Activated CD8-positive, alpha-beta memory T cell treated with anti-CD3 and anti-CD28 coated beads for 48 hours (primary cell): Measurements from ENCODE around the gene PDE4B.
"Not testable (repeated sequence)": the region's sequence is repeated elsewhere in the genome, so short reads cannot be mapped to it uniquely, and the experiment has no call there.

Experiments used
- DNase-seq, 3 experiments: peaks; one replicate each; pipeline ENCODE4 v3.0.0-alpha.2; 2020; ENCODE audit warnings: low read depth in 2 of 3, low spot score in 2 of 3

The PDE4B gene

GRCh38 chr1:66048011-66048410, 255.3 kb downstream of the PDE4B start:
- no peak for DNase-seq

GRCh38 chr1:66050123-66050522, 257.4 kb downstream of the PDE4B start:
- no peak for DNase-seq

- DNase-seq = no peak
Measured at GRCh38 chr1:66050633-66051032, 257.9 kb downstream of the PDE4B start.

- DNase-seq = no peak
Measured at GRCh38 chr1:66055092-66055491, 262.4 kb downstream of the PDE4B start.

DNA sequence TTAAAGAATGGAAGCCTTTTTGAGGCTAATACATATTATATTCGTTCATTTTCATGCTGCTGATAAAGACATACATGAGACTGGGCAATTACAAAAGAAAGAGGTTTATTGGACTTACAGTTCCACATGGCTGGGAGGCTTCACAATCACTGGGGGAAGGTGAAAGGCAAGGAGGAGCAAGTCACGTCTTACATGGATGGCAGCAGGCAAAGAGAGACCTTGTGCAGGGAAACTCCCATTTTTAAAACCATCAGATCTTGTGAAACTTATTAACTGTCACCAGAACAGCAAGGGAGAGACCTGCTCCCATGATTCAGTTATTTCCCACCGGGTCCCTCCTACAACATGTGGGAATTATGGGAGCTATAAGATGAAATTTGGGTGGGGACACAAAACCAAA, 264.8 kb downstream of the PDE4B start:
- not testable (repeated sequence) for DNase-seq

GRCh38 chr1:66058558-66058957, 265.9 kb downstream of the PDE4B start:
- DNase-seq = no peak

GRCh38 chr1:66067219-66067618, 274.5 kb downstream of the PDE4B start:
- not testable (repeated sequence) for DNase-seq

GRCh38 chr1:66069976-66070876, 277.5 kb downstream of the PDE4B start:
- no peak for DNase-seq

DNA sequence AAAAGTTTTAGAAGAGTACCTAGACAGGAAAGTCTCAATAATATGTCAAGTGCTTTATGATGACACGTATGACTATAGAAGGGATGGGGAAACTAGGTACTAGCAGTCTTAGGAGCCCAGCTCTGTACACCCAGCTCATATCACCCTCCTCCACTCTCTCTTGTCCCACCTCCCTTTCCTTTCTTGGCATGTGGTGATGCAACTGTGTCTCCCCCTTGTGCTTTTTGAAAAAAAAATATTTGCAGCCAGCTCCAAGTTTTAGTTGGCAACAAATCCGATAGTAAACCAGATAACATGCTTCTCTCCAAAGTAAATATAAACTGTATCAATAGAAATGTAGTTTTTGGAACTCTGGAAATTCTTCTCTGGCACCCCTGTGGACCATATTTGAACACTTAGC, 280.7 kb downstream of the PDE4B start:
- no peak for DNase-seq

DNA sequence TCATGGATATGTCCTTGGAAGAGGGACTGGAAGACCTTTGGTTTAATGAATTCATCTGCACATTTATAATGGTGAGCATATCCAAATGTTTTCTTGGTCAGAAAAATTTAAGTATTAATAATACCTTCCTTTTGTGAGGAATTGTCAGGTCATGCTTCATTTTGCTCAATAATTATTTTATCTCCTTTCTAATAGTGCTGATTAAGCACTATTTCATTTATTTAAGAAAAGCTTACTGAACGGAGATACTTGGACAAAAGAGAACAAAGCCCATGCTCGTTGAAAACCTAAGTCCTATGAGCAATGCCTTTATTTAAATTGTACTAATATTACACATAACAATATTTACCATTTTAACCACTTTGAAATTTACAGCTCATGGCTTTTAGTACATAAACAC, 281.5 kb downstream of the PDE4B start:
- no peak for DNase-seq

- no peak for DNase-seq
Measured at GRCh38 chr1:66078412-66078811, 285.7 kb downstream of the PDE4B start.

DNA sequence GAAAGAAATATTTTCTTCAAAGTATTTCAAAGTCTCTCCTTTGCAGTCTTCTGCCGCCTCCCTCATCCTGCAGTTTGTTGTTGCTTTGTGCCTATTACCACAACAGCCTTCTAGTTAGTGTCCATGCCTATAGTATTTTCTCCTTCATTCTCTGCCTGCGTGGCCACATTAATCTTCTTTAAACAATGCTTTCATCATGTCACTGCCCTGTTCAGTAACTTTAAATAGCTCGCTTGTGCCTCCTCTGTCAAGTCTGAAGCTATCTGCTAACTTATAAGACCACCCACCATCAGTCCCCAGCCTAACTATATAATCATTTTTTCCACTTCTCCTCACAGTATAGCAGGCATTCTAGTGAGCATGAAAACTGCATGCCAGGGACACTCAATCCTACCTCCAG, 290.3 kb downstream of the PDE4B start:
- no peak for DNase-seq

DNA sequence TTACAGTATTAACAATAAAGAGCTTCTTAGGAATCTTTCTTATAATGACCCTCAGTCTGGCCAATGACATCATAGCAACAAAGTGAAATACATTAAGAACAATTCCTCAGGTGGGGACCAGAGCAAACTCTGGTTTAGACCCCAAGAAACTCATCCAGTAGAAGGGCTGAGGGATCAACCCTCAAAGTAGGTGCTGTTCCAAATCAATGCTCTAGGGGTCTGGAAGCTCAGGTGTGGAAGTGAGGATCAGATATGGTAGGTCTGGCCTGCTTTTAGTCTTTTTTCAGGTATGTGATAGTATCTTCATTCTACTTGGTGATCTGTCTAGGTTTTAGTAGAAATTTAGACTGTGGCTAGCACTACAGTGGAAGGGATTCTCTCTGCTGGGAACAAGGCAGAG, 291.7 kb downstream of the PDE4B start:
- DNase-seq = no peak

DNA sequence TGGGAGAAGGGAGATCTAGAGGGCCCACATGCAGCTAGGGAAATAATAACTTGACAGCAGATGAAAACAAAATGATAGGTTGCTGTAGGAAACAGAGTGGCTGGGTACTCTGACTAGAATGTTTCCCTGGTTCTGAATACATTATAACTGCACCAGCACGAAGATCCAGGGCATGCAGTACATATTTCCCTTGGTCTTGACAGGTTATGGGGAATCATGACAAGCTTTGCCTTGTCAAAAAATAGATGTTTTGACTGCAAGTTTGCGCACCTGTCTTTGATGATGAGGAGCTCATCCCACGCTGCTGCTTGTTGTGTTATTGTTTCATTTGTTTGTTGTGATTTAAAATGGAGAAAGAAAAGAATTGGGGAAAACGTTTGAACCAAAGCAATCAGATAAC, 292.9 kb downstream of the PDE4B start:
- no peak for DNase-seq

GRCh38 chr1:66088787-66089186, 296.1 kb downstream of the PDE4B start:
- no peak for DNase-seq

GRCh38 chr1:66090859-66091457, 298.3 kb downstream of the PDE4B start:
- no peak for DNase-seq

- DNase-seq = no peak
Measured at GRCh38 chr1:66095190-66095589, 302.5 kb downstream of the PDE4B start.

- DNase-seq = not testable (repeated sequence)
Measured at GRCh38 chr1:66100959-66101358, 308.3 kb downstream of the PDE4B start.

DNA sequence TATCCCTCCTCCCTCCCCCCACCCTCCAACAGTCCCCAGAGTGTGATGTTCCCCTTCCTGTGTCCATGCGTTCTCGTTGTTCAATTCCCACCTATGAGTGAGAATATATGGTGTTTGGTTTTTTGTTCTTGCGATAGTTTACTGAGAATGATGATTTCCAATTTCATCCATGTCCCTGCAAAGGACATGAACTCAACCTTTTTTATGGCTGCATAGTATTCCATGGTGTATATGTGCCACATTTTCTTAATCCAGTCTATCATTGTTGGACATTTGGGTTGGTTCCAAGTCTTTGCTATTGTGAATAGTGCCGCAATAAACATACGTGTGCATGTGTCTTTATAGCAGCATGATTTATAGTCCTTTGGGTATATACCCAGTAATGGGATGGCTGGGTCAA, 311.4 kb downstream of the PDE4B start:
- not testable (repeated sequence) for DNase-seq

DNA sequence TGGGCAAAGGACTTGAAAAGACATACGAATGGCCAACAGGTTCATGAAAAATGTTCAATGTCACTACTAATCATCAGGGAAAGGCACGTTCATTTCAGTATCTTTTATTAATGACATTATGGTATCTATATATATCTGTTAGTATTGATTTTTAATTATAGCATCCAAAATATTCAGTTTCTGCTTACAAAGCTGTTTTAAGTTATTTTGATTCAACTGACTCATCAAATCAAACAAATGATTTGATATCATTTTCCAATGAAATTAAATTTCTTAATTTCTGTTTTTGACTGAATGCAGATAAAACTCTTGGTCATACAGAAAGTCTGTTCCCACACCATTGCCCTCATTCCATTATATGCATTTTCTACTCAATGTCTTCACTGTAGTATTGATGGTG, 315.9 kb downstream of the PDE4B start:
- DNase-seq = no peak

DNA sequence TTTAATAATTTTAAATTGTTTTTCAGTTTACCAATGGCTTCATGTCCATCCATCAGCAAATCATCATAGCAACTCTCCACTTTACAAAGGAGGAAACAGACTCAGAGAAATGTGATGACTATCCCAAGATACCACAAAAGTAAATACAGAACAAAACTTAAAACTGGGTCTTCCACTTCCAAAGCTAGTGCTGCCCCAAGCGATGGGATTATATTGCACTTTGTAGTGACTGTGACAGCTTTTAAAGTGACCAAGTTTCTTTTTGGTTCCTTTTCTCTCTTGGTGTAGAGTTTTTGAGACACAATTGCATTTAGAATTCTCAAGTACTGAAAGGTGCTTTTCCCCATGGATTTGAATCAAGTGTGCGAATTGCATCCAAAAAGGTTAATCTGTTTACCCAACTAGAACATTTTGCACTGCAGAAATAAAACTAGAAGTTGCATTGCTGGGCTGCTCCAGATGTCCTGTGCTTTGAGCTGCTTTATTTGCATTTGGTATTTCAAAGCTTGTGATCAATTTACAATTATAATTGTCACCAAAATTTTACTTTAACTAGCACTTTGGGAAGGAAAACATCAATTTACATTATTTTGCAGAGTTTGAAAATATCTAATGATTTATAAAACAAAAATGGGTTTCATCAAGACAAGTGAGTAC, 320.2 kb downstream of the PDE4B start:
- DNase-seq = no peak

DNA sequence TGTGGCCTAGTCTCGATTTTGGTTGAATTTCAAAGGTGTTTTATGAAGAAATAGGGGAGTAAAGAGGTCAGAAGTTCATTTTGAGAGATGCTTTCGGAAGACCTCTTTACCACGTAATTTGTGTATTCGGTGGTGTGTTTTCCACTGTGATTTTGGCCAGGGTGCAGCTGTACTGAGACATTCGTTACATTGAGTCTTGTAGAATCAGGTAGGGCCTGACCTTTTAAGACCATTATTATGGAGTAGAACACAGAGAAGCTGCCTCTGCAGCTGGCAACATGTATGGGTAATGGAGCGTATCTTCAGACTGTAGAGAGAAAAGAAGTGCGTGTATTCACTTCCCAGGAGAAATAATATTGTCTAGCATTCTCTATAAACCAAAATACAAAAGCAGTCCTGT, 326.5 kb downstream of the PDE4B start:
- no peak for DNase-seq
